ENCODE results near the gene TEX13C.
"Not testable (repeated sequence)": the region's sequence is repeated elsewhere in the genome, so short reads cannot be mapped to it uniquely, and the experiment has no call there.

Gene TEX13C

GRCh38 chrX:125298871-125299270 lies 20.8 kb upstream of the TEX13C start:
- no peak overlapping the region for H2BK12ac ChIP-seq (ENCODE audit: low read length)
- no peak overlapping the region for H3K9ac ChIP-seq (ENCODE audit: low read depth, low read length, poor library complexity)
- no peak overlapping the region for H4K91ac ChIP-seq (ENCODE audit: low read depth, low read length, poor library complexity)
- H3K36me3 ChIP-seq (replicated peaks in 1 of 2; ENCODE audit: control insufficient read depth in 2 of 2, insufficient read depth in 2 of 2, low read length in 2 of 2), result no peaks in the 10 kb centered on the region
- no peaks in the 10 kb centered on the region for H3K27me3 ChIP-seq (ENCODE audit: control insufficient read depth in 3 of 3, insufficient read depth in 3 of 3, low read depth in 1 of 3, low read length in 3 of 3)
- no peak overlapping the region for H2BK15ac ChIP-seq (ENCODE audit: low read length)
- no peak overlapping the region for H3K18ac ChIP-seq (ENCODE audit: low read length)
- H3K4ac ChIP-seq (ENCODE audit: low read length), result no peak overlapping the region
- H3K79me1 ChIP-seq (ENCODE audit: low read depth, low read length), result no peaks in the 10 kb centered on the region
- H2AFZ ChIP-seq (ENCODE audit: low read length), result no peak overlapping the region
- no peaks in the 10 kb centered on the region for H3K4me1 ChIP-seq (ENCODE audit: control insufficient read depth in 2 of 2, insufficient read depth in 1 of 2, low read depth in 1 of 2, low read length in 2 of 2)
- H3K27ac ChIP-seq (replicated peaks; ENCODE audit: low read length), result no peak overlapping the region
- H3K14ac ChIP-seq (ENCODE audit: low read length), result no peak overlapping the region
- no peak overlapping the region for H2BK5ac ChIP-seq (ENCODE audit: low read length)
- H3K23ac ChIP-seq (ENCODE audit: low read depth, low read length, poor library complexity), result no peak overlapping the region
- no peaks in the 10 kb centered on the region for H3K9me3 ChIP-seq (replicated peaks in 1 of 2; ENCODE audit: control insufficient read depth in 2 of 2, insufficient read depth in 1 of 2, low read depth in 1 of 2, low read length in 2 of 2)
- no peak overlapping the region for H3K4me2 ChIP-seq (ENCODE audit: insufficient read depth, low read length, poor library complexity, severe bottlenecking)
- H3K4me3 ChIP-seq (ENCODE audit: low read length in 2 of 2), result no peak overlapping the region
- no peak for DNase-seq (ENCODE audit: low spot score)
- no CpG with 5 or more reads among the region's 2 CpGs for WGBS, 2 donors (ENCODE audit: extremely low coverage in 2 of 2, insufficient read length in 2 of 2, insufficient replicate concordance in 1 of 2)
- H2BK120ac ChIP-seq (ENCODE audit: low read depth, low read length), result no peak overlapping the region
- no peak overlapping the region for H4K8ac ChIP-seq (ENCODE audit: low read depth, low read length)
- H2AK5ac ChIP-seq (ENCODE audit: low read depth, low read length), result no peak overlapping the region

DNA sequence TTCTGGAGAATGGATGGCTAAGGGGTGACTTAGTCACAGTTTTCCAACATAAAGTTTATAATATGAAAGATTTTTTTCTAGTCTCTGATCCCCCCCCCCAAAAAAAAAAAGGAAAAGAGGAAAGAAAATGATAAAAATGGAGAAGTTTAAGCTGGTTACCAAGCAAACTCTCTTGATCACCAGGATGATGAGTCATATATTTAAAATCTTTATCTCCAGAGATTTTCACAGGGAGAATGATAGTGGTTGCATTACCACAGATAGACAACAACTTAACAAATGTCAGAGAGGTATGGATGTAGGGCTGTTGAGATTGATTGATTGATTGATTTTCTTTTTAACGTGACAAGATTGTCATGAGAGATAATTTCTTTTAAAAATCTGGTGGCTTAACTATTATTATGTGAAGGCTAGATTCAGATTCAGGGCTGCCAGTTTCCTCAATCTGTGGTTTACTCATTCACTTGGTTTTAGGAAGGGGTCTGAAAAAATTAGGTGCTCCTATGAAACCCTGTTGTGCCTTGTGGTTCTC lies 13.3 kb upstream of the TEX13C start:
- H3K18ac ChIP-seq (ENCODE audit: low read length), result no peak overlapping the region
- no peak overlapping the region for H2BK15ac ChIP-seq (ENCODE audit: low read length)
- no peaks in the 10 kb centered on the region for H3K9me3 ChIP-seq (replicated peaks in 1 of 2; ENCODE audit: control insufficient read depth in 2 of 2, insufficient read depth in 1 of 2, low read depth in 1 of 2, low read length in 2 of 2)
- H4K8ac ChIP-seq (ENCODE audit: low read depth, low read length), result no peak overlapping the region
- WGBS, 2 donors (ENCODE audit: extremely low coverage in 2 of 2, insufficient read length in 2 of 2, insufficient replicate concordance in 1 of 2), result no CpG with 5 or more reads among the region's 1 CpG
- no peaks in the 10 kb centered on the region for H3K36me3 ChIP-seq (replicated peaks in 1 of 2; ENCODE audit: control insufficient read depth in 2 of 2, insufficient read depth in 2 of 2, low read length in 2 of 2)
- H3K4me3 ChIP-seq (ENCODE audit: low read length in 2 of 2), result no peak overlapping the region
- H3K9ac ChIP-seq (ENCODE audit: low read depth, low read length, poor library complexity), result no peak overlapping the region
- no peak overlapping the region for H4K91ac ChIP-seq (ENCODE audit: low read depth, low read length, poor library complexity)
- no peak for DNase-seq (ENCODE audit: low spot score)
- H2BK120ac ChIP-seq (ENCODE audit: low read depth, low read length), result no peak overlapping the region
- no peaks in the 10 kb centered on the region for H3K27me3 ChIP-seq (ENCODE audit: control insufficient read depth in 3 of 3, insufficient read depth in 3 of 3, low read depth in 1 of 3, low read length in 3 of 3)
- H3K23ac ChIP-seq (ENCODE audit: low read depth, low read length, poor library complexity), result no peak overlapping the region
- H3K79me1 ChIP-seq (ENCODE audit: low read depth, low read length), result no peaks in the 10 kb centered on the region
- H2BK5ac ChIP-seq (ENCODE audit: low read length), result no peak overlapping the region
- H3K27ac ChIP-seq (replicated peaks; ENCODE audit: low read length), result no peak overlapping the region
- H2AK5ac ChIP-seq (ENCODE audit: low read depth, low read length), result no peak overlapping the region
- no peak overlapping the region for H2AFZ ChIP-seq (ENCODE audit: low read length)
- no peak overlapping the region for H3K4me2 ChIP-seq (ENCODE audit: insufficient read depth, low read length, poor library complexity, severe bottlenecking)
- no peak overlapping the region for H3K14ac ChIP-seq (ENCODE audit: low read length)
- no peaks in the 10 kb centered on the region for H3K4me1 ChIP-seq (ENCODE audit: control insufficient read depth in 2 of 2, insufficient read depth in 1 of 2, low read depth in 1 of 2, low read length in 2 of 2)
- H2BK12ac ChIP-seq (ENCODE audit: low read length), result no peak overlapping the region
- no peak overlapping the region for H3K4ac ChIP-seq (ENCODE audit: low read length)

GRCh38 chrX:125308653-125309052 lies 11.0 kb upstream of the TEX13C start:
- H2BK15ac ChIP-seq (ENCODE audit: low read length), result no peak overlapping the region
- H3K18ac ChIP-seq (ENCODE audit: low read length), result no peak overlapping the region
- no peak overlapping the region for H3K9ac ChIP-seq (ENCODE audit: low read depth, low read length, poor library complexity)
- no peak overlapping the region for H3K4me2 ChIP-seq (ENCODE audit: insufficient read depth, low read length, poor library complexity, severe bottlenecking)
- no peaks in the 10 kb centered on the region for H3K79me1 ChIP-seq (ENCODE audit: low read depth, low read length)
- no peak overlapping the region for H3K23ac ChIP-seq (ENCODE audit: low read depth, low read length, poor library complexity)
- no peak overlapping the region for H3K4me3 ChIP-seq (ENCODE audit: low read length in 2 of 2)
- H3K9me3 ChIP-seq (replicated peaks in 1 of 2; ENCODE audit: control insufficient read depth in 2 of 2, insufficient read depth in 1 of 2, low read depth in 1 of 2, low read length in 2 of 2), result no peaks in the 10 kb centered on the region
- H2AFZ ChIP-seq (ENCODE audit: low read length), result no peak overlapping the region
- H4K8ac ChIP-seq (ENCODE audit: low read depth, low read length), result no peak overlapping the region
- no peak overlapping the region for H2BK12ac ChIP-seq (ENCODE audit: low read length)
- no peak overlapping the region for H2BK120ac ChIP-seq (ENCODE audit: low read depth, low read length)
- H4K91ac ChIP-seq (ENCODE audit: low read depth, low read length, poor library complexity), result no peak overlapping the region
- DNase-seq (ENCODE audit: low spot score), result no peak
- H3K14ac ChIP-seq (ENCODE audit: low read length), result no peak overlapping the region
- no peak overlapping the region for H2AK5ac ChIP-seq (ENCODE audit: low read depth, low read length)
- H3K27me3 ChIP-seq (ENCODE audit: control insufficient read depth in 3 of 3, insufficient read depth in 3 of 3, low read depth in 1 of 3, low read length in 3 of 3), result no peaks in the 10 kb centered on the region
- no peaks in the 10 kb centered on the region for H3K4me1 ChIP-seq (ENCODE audit: control insufficient read depth in 2 of 2, insufficient read depth in 1 of 2, low read depth in 1 of 2, low read length in 2 of 2)
- H3K36me3 ChIP-seq (replicated peaks in 1 of 2; ENCODE audit: control insufficient read depth in 2 of 2, insufficient read depth in 2 of 2, low read length in 2 of 2), result no peaks in the 10 kb centered on the region
- no peak overlapping the region for H3K27ac ChIP-seq (replicated peaks; ENCODE audit: low read length)
- H2BK5ac ChIP-seq (ENCODE audit: low read length), result no peak overlapping the region
- H3K4ac ChIP-seq (ENCODE audit: low read length), result no peak overlapping the region

- not testable (repeated sequence) for H2BK15ac ChIP-seq (ENCODE audit: low read length); H3K79me1 ChIP-seq (ENCODE audit: low read depth, low read length); H2AFZ ChIP-seq (ENCODE audit: low read length); H2AK5ac ChIP-seq (ENCODE audit: low read depth, low read length); H3K4me3 ChIP-seq (ENCODE audit: low read length in 2 of 2); H3K9ac ChIP-seq (ENCODE audit: low read depth, low read length, poor library complexity); H3K9me3 ChIP-seq (replicated peaks in 1 of 2; ENCODE audit: control insufficient read depth in 2 of 2, insufficient read depth in 1 of 2, low read depth in 1 of 2, low read length in 2 of 2); H4K91ac ChIP-seq (ENCODE audit: low read depth, low read length, poor library complexity); H3K36me3 ChIP-seq (replicated peaks in 1 of 2; ENCODE audit: control insufficient read depth in 2 of 2, insufficient read depth in 2 of 2, low read length in 2 of 2); H3K14ac ChIP-seq (ENCODE audit: low read length); H3K23ac ChIP-seq (ENCODE audit: low read depth, low read length, poor library complexity); H2BK5ac ChIP-seq (ENCODE audit: low read length); H3K27ac ChIP-seq (replicated peaks; ENCODE audit: low read length); H4K8ac ChIP-seq (ENCODE audit: low read depth, low read length); DNase-seq (ENCODE audit: low spot score); H3K4ac ChIP-seq (ENCODE audit: low read length); H3K4me2 ChIP-seq (ENCODE audit: insufficient read depth, low read length, poor library complexity, severe bottlenecking); H2BK12ac ChIP-seq (ENCODE audit: low read length); H3K4me1 ChIP-seq (ENCODE audit: control insufficient read depth in 2 of 2, insufficient read depth in 1 of 2, low read depth in 1 of 2, low read length in 2 of 2); H3K18ac ChIP-seq (ENCODE audit: low read length); H3K27me3 ChIP-seq (ENCODE audit: control insufficient read depth in 3 of 3, insufficient read depth in 3 of 3, low read depth in 1 of 3, low read length in 3 of 3); H2BK120ac ChIP-seq (ENCODE audit: low read depth, low read length)
- WGBS, 2 donors (ENCODE audit: extremely low coverage in 2 of 2, insufficient read length in 2 of 2, insufficient replicate concordance in 1 of 2), result no CpG with 5 or more reads among the region's 17 CpGs
Observed at GRCh38 chrX:125319166-125319565, 505 bp upstream of the TEX13C start.
